Amygdala (tissue), 56 donors: Measurements from ENCODE around the gene COMMD9.

Experiments
- DNase-seq, 56 donors: peaks; one replicate each; lab custom pipeline; 2025; lab: John Stamatoyannopoulos, UW

Gene COMMD9

GRCh38 chr11:36261094-36261493 lies 28.1 kb downstream of the COMMD9 start:
- DNase-seq, result no peak

GRCh38 chr11:36258730-36259360 lies 30.4 kb downstream of the COMMD9 start:
- DNase-seq, result peak in 39 of 56 donors; percentile 8 to 73 (median 36)

- peak in 1 of 56 donors; percentile 3 for DNase-seq
Measured at GRCh38 chr11:36257351-36257750, 31.9 kb downstream of the COMMD9 start.

DNA sequence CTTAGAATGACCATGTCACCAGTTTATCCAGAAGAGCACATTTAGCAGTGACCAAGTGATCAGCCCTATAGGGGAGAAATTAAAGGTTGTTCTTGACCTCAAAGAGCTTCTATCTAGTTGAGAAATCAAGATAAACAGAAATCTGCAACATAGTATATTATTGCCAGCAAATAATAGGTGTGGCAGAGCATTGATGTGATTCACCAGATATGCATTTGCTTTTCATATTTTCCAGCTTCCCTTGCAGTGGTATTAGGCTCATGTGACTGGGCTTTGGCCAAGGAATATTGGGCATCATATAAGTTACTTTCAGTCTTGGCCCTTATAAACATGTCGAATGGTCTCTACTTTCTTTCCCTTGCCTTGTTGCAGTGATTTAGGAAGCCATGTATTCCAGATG lies 34.5 kb downstream of the COMMD9 start:
- DNase-seq, result no peak

GRCh38 chr11:36253238-36253637 lies 36.0 kb downstream of the COMMD9 start:
- peak in 26 of 56 donors; percentile 8 to 68 (median 25) for DNase-seq

- peak in 3 of 56 donors; percentile 9 to 17 (median 14) for DNase-seq
Measured at GRCh38 chr11:36251823-36252222, 37.4 kb downstream of the COMMD9 start.

- DNase-seq, result no peak
Measured at GRCh38 chr11:36249246-36249645, 40.0 kb downstream of the COMMD9 start.

DNA sequence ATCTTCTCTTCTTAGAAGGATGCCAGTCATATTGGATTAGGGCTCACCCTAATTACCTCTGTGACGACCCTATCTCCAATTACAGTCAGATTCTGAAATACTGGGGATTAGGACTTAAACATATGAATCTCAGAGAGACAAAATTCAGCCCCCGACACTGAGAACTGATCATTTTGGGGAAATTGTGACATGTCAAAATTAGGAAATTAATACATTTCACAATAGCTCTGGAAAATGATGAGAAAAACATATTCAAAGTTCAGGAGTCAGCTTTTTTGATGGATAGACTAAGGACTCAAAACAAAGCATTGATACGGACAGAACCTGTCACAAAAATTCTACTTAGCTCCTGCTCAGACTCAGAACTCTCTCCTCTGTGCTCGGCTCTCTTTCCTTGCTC lies 40.8 kb downstream of the COMMD9 start:
- no peak for DNase-seq

GRCh38 chr11:36247493-36247892 lies 41.7 kb downstream of the COMMD9 start:
- DNase-seq, result no peak

DNA sequence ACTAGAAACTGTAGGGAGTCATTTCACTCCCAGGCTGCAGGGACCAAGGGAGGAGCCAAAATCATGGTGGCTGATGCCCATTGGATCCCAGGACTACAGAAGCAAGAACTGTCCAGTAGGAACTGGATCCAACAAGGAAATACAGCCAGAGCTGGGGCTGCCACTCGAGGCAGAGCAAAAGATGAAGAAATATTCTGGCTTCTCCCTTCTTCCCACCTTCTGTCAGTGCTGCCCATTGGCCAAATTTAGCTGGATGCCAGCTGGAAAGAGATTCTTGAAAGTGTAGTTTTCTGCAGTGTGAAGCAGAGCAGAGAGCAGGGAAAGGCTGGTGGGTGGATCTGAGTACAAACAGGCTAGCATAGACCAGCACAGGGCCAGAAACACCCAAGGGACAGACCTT lies 45.6 kb downstream of the COMMD9 start:
- DNase-seq, result peak in 11 of 56 donors; percentile 10 to 47 (median 27)

- no peak for DNase-seq
Measured at GRCh38 chr11:36241497-36241896, 47.7 kb downstream of the COMMD9 start.

DNA sequence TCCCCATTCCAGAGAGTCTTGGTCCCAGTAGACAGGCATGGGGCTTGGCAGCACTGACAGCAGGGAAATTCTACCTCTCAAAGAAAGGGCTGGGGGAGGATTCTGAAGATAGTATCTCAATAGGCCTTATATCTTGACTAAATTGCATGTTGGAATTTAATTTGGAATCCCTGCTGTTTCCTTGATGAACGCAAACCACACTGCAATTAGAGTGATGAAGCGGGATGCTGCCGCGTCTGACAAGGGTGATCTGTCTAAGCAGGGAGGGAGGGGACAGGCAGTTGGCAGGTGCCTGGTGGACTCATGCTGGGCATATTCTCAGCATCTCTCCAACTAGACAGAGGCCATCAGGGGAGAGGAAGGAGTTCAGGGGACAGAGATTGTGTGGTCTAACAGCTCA lies 48.4 kb downstream of the COMMD9 start:
- DNase-seq, result no peak

GRCh38 chr11:36240173-36240572 lies 49.1 kb downstream of the COMMD9 start:
- no peak for DNase-seq

GRCh38 chr11:36239636-36240035 lies 49.6 kb downstream of the COMMD9 start:
- DNase-seq, result peak in 9 of 56 donors; percentile 7 to 41 (median 22)

DNA sequence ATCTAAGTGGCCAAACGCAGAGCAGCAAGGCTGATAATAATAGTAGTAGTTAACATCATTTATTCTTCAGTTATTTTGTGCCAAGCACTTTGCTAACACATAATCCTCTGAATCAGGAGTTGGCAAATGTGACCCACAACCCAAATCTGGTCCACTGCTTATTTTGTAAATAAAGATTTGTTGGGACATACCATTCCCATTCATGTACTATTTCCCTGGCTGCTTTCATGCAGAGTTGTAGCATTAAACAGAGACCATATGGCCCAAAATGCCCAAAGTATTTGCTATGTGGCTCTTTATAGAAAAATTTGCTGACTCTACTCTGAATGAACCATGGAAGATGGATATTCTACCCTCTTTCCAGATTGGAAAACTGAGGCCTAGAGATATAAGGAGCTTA lies 50.3 kb downstream of the COMMD9 start:
- DNase-seq, result no peak

GRCh38 chr11:36238036-36238631 lies 51.1 kb downstream of the COMMD9 start:
- no peak for DNase-seq

GRCh38 chr11:36237391-36237790 lies 51.8 kb downstream of the COMMD9 start:
- DNase-seq, result no peak

DNA sequence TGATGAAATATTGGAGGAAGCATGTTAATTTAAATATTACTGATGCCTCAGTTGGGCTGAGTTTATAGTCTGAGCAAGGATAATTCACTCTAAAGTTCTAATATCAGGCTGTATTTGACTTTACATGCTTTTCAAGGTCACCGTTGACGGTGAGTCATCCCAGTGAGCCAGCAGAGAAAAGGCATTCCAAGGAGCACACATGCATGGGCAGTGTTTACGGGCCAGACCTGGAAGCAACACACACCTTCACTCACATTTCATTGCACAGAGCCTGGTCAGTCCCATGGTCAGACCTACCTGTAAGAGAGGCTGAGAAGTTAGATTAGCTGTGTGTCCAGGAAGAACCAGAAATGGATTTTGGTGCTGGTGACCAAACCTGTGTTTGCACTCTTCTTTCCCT lies 53.5 kb downstream of the COMMD9 start:
- DNase-seq, result no peak

DNA sequence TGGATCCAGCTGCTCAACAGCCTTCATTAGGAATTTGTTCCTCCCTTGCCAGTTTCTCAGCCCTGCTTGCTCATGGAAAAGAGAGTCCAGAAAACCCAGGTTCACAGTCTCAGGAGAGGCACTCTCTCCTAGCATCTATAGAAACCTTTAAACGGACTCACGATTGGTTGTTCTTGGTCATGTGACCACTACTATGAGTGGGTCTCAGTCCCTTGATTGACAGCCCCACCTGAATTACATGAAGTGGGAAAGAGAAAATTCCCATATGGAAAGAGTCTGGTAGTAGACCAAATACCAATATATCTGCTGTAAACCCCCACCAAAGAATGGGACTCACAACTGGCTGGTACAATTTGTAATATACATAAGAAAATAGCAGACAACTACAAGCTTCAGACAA lies 54.4 kb downstream of the COMMD9 start:
- no peak for DNase-seq

GRCh38 chr11:36233204-36233603 lies 56.0 kb downstream of the COMMD9 start:
- no peak for DNase-seq

DNA sequence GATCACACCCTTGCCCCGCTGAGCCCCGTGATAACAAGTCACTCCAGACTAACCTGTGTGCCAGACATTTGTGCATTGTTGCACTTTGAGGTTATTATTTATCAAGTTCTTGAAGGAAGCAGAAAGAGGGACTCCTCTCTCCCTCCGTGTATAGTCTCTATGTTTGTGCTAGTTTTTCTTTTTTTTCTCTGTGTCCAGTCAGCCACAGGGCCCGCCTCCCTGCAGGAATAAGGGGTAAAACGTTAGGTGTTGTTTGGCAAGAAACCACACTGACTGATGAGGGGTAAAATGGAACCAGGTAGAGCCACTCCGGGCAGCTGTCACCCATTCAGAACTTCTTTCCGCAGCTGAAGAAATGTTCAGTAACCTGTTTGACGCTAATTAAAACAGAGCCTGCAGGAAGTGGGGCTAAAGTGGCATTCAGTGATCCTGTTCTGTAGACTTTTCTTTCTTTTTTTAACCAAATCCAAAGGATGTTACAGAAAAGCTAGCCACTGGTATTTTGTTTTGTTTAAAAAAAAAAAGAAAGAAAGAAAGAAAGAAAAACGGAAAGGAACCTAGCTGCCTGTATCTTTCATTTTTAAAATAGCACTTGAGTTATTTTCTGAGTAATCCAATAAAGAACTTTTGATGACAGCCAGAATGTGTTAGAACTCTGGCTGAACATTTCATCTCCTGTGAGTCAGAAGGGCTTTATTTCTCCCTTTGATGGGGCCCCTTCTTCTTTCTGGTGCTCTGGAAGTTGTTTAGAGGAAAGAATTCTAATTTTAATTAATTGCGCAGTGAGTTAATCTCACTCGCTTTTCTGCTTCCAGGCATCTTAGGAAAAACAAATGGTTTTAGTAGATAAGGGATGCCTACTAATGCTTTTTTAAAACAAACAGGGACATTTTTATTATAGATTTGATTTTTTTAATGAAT lies 58.2 kb downstream of the COMMD9 start:
- no peak for DNase-seq
